ENCODE measurements around the gene CPEB3.
A peak's percentile ranks its signal among the peaks of the same experiment; 100 is the strongest.

The CPEB3 gene

GRCh38 chr10:92102601-92103213 is 188.2 kb downstream of the CPEB3 start:
- no peak for DNase-seq (ENCODE audit: low spot score)

GRCh38 chr10:92094960-92095359 is 195.9 kb downstream of the CPEB3 start:
- no peak for DNase-seq (ENCODE audit: low spot score)

GRCh38 chr10:92091965-92092364 is 198.9 kb downstream of the CPEB3 start:
- DNase-seq (ENCODE audit: low spot score), result no peak

GRCh38 chr10:92087750-92088395 is 203.0 kb downstream of the CPEB3 start:
- peak; percentile 86 for DNase-seq (ENCODE audit: low spot score)

- DNase-seq (ENCODE audit: low spot score), result no peak
These were observed 208.1 kb downstream of the CPEB3 start for GRCh38 chr10:92082583-92083280.

GRCh38 chr10:92081641-92082040 is 209.2 kb downstream of the CPEB3 start:
- DNase-seq (ENCODE audit: low spot score), result peak; percentile 50

GRCh38 chr10:92080244-92080643 is 210.6 kb downstream of the CPEB3 start:
- no peak for DNase-seq (ENCODE audit: low spot score)

- DNase-seq (ENCODE audit: low spot score), result no peak
These were observed 211.9 kb downstream of the CPEB3 start for GRCh38 chr10:92079003-92079402.

- DNase-seq (ENCODE audit: low spot score), result peak; percentile 22
These were observed 214.2 kb downstream of the CPEB3 start for GRCh38 chr10:92076722-92077121.

- no peak for DNase-seq (ENCODE audit: low spot score)
These were observed 215.0 kb downstream of the CPEB3 start for GRCh38 chr10:92075829-92076228.

GRCh38 chr10:92074126-92074887 is 216.6 kb downstream of the CPEB3 start:
- peak; percentile 23 for DNase-seq (ENCODE audit: low spot score)

- peak; percentile 28 for DNase-seq (ENCODE audit: low spot score)
These were observed 222.0 kb downstream of the CPEB3 start for GRCh38 chr10:92068900-92069299.

- DNase-seq (ENCODE audit: low spot score), result no peak
These were observed 224.5 kb downstream of the CPEB3 start for GRCh38 chr10:92066386-92066785.

GRCh38 chr10:92064506-92064905 is 226.4 kb downstream of the CPEB3 start:
- DNase-seq (ENCODE audit: low spot score), result peak; percentile 15

- no peak for DNase-seq (ENCODE audit: low spot score)
These were observed 228.6 kb downstream of the CPEB3 start for GRCh38 chr10:92062273-92062672.

- no peak for DNase-seq (ENCODE audit: low spot score)
These were observed 236.1 kb downstream of the CPEB3 start for GRCh38 chr10:92054807-92055206.

- DNase-seq (ENCODE audit: low spot score), result no peak
These were observed 238.1 kb downstream of the CPEB3 start for GRCh38 chr10:92052741-92053140.

- peak; percentile 8 for DNase-seq (ENCODE audit: low spot score)
These were observed 238.8 kb downstream of the CPEB3 start for GRCh38 chr10:92052088-92052487.

GRCh38 chr10:92047215-92047614 is 243.7 kb downstream of the CPEB3 start:
- DNase-seq (ENCODE audit: low spot score), result no peak

- DNase-seq (ENCODE audit: low spot score), result no peak
These were observed 245.2 kb downstream of the CPEB3 start for GRCh38 chr10:92045641-92046106.

- DNase-seq (ENCODE audit: low spot score), result no peak
These were observed 248.3 kb downstream of the CPEB3 start for GRCh38 chr10:92042541-92042940.

GRCh38 chr10:92038949-92039348 is 251.9 kb downstream of the CPEB3 start:
- no peak for DNase-seq (ENCODE audit: low spot score)

Measured in kidney tubule cell (primary cell).